Mononuclear cell (primary cell): Measurements from ENCODE around the gene LYPD6B. TPM values are rescaled to one million over a fixed set of nuclear protein-coding genes. Genes with fewer than 3 reads are reported as not detected.

Experiments
- H3K27me3 ChIP-seq: 2 replicates; pipeline ENCODE4 v1.6.0; 2011; ENCODE audit warnings: low read length, control low read depth; ENCODE audit not compliant: insufficient read depth
- H3K4me1 ChIP-seq: 2 replicates; pipeline ENCODE4 v1.5.1; 2011; ENCODE audit warnings: mild to moderate bottlenecking, low read length, control low read depth; ENCODE audit not compliant: insufficient read depth
- H3K4me3 ChIP-seq: 2 replicates; pipeline ENCODE4 v1.5.1; 2011; ENCODE audit warnings: mild to moderate bottlenecking, low read length, moderate library complexity
- H3K9me3 ChIP-seq: 2 replicates; pipeline ENCODE4 v1.5.1; 2011; ENCODE audit warnings: low read depth, mild to moderate bottlenecking, control low read depth, low read length
- total RNA-seq: library from RNA; depleted of rRNA; stranded (reverse); fragments of >200 nt; gene quantifications from one replicate; pipeline ENCODE4 v1.2.3, GENCODE V29; 2012

Gene LYPD6B
- total RNA-seq, 1 donor: not detected

DNA sequence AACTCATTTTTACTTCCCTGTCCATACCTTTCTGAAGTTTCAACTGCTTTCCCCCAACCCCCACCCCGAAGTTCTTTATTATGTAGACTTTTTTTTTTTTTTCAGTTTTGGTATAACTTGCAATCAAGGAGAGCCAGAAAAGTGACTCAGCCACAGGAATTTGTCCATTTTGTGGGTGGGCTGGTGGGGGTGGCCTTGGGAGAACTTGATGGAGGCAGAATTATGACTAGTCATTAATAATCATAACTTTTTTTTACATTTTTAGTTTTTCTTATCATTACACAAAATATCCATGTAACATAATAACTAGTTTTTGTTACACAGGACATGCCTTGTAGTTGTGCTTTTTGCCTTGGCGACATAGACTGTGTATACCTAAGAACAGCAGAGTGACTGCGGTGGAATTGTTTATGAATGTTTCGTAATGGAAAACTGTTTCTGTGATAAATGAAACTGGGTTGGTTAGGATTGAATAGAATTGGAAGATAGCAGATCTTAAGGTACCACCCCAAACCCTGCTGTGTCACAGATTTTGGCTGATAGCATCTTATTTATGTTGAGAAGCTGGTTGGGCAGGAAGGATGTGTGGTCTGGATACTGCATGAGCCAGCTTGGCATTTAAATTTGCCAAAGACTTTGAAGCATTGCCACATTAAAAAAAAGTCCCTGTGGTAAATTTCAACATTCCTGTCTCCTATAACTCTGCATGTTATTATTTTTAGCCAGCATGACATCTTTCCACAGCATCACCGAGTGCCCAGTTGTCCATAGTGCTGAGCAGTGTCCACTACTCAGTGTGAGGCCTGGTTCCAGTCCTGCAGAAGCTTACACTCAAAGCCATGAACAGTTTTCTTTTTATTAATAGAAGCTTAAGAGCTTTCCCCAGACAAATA, 30.7 kb downstream of the LYPD6B start:
- peaks cover 3% of the 10 kb centered on the region for H3K4me1 ChIP-seq
- H3K27me3 ChIP-seq: peaks cover 3% of the 10 kb centered on the region
- no peaks in the 10 kb centered on the region for H3K9me3 ChIP-seq
- H3K4me3 ChIP-seq: no peak overlapping the region

DNA sequence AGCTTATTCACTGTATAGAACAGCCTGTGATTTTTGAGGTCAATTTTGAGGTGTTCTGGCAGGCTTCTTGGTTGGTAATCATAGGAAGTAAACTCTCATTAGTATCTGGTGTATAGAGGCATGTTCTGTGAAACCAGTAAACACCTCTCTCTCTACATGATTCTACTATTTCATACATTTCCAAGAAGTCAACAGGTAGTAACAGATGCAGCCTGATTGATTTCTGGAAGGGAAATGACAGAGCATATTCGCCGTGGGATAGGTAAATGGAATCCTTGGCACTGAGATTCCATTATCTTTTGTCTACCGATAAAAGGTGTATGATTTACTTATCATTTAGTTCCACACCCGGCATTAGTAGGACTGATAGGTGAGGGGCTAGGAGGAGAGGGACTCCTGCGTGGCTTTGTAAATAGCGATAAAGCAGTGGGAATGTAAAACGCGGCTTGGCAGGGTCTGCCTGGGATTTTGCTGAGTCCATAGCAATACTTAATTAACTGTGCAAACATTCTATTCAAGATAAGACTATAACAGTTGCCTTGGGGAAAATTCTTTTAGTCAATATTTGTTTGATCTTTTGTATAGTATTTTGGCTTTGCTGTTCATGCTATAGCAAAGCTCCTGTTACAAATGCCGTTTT, 32.3 kb downstream of the LYPD6B start:
- no peaks in the 10 kb centered on the region for H3K9me3 ChIP-seq
- peaks cover 3% of the 10 kb centered on the region for H3K4me1 ChIP-seq
- H3K27me3 ChIP-seq: peaks cover 3% of the 10 kb centered on the region
- H3K4me3 ChIP-seq: no peak overlapping the region

DNA sequence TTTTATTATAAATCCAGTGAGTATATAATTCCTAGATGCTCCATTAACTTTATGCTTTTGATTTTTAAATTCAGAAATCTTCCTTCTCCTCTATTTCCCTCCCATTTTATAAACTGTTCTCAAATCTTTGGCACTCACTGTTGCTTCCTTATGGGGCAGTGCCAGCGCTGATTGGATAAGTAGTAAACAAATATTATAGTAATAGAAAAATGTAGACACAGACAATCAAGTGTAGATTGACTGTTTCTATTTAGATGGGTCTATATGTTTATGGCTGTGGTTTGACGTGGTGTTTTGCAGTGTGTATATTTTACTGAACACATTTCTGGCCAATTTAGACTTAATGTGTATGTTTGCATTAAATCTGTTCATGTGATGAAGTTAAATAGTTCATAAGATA, 36.6 kb downstream of the LYPD6B start:
- no peaks in the 10 kb centered on the region for H3K9me3 ChIP-seq
- no peaks in the 10 kb centered on the region for H3K27me3 ChIP-seq
- H3K4me3 ChIP-seq: no peak overlapping the region
- no peaks in the 10 kb centered on the region for H3K4me1 ChIP-seq

DNA sequence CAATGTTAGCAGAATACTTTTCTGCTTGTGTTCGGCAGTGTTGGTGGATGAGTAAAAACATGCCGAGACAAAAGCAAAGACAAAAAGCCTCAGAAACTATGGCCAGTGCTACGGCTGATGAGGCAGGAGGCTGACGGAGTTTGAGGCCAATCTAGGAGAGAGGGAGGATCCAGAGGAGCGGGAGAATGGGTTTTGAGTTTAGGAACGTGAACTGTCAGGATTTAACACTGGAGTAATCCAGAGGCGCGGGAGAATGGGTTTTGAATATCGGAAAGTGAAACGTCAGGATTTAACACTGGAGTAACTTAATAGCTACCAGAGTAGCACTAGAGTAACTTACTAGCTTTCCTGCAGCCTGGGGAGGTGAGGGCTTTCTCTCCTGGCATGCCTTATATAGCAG, 37.4 kb downstream of the LYPD6B start:
- Histone ChIP-seq H3K4me3 (no peak overlapping the region), H3K4me1 (no peaks in the 10 kb centered on the region), H3K9me3 (no peaks in the 10 kb centered on the region), H3K27me3 (no peaks in the 10 kb centered on the region)

DNA sequence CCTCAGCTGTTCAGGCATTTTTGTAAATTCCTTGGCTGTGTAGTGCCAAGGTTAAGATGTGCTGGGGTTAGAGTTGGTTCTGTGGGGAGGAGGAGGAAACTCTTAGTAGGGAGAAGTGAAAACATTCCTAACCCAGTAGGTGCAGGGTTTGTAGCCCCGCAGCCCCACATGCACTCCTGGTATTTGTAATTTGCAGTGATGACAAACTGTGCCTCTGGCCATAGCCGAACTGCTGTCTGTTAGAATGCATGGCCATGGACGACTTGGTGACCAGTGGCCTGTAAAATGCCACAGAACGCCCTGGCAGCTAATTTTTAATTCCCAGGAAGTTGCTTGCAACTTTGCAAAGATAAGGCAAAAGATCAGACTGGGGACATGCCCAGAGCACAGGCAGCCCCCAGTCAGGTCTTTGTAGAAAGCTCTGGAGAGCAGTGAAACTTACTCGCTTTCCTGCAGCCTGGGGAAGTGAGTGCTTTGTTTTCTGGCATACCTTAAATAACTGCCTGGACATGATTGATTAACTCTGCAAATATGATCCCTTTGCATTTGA, 38.4 kb downstream of the LYPD6B start:
- Histone ChIP-seq H3K4me3 (no peak overlapping the region), H3K4me1 (peaks cover 2% of the 10 kb centered on the region), H3K9me3 (no peaks in the 10 kb centered on the region), H3K27me3 (no peaks in the 10 kb centered on the region)

DNA sequence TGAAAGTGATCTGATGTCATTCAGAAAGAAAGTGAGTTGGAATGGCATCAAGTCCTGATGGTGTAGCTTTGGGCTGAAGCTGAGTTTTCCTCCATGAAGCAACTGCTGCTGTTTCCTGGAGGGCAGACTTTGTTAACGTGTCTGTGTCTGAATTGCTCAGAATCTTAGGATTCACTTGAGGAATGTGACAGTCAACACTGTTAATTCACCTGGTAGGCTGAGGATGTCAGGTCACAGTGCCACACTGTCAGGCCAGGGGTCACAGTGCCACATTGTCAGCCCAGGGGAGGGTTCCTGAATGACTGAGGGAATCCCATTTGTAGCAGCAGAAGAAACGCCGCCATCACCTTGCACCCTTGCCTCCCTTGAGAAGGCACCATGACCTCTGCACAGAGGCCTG, 39.4 kb downstream of the LYPD6B start:
- Histone ChIP-seq H3K27me3 (no peaks in the 10 kb centered on the region), H3K4me1 (peaks cover 11% of the 10 kb centered on the region), H3K4me3 (no peak overlapping the region), H3K9me3 (no peaks in the 10 kb centered on the region)

DNA sequence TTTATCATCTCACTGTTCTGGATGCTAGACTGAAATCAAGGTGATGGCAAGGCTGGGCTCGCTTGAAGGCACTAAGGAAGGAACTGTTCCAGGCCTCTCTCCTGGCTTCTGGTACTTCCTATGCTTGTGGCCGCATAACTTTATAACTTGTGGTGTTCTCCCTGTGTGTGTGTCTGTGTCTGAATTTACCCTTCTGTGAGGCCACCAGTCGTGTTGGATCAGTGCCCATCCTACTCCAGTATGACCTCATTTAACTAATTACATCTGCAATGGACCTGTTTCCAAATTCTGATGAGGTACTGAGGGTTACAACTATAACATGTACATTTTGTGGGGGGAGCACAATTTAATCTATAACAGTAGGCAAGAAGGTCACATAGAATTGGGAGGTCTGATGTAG, 41.6 kb downstream of the LYPD6B start:
- H3K9me3 ChIP-seq: no peaks in the 10 kb centered on the region
- H3K4me3 ChIP-seq: no peak overlapping the region
- peaks cover 30% of the 10 kb centered on the region for H3K4me1 ChIP-seq
- H3K27me3 ChIP-seq: no peaks in the 10 kb centered on the region

DNA sequence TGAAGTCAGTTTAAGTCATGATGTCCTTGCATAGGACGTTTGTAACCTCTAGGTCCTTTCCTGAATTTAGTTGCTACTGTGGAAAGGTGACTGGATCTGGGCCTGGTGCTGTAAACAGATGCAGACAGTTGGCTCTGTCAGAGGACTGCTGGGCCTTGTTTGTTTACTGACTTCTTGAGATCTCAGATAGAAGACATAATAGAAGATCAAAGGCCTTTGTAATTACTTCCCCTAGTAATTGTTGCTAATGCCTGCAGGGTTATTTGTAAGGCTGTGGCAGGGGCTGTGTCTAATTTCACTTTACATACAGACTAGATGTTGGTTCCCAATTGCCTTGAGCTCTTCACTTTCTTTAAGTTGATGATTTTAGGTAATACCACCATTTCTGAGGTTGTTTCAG, 42.5 kb downstream of the LYPD6B start:
- peaks cover 37% of the 10 kb centered on the region for H3K4me1 ChIP-seq
- no peaks in the 10 kb centered on the region for H3K27me3 ChIP-seq
- H3K9me3 ChIP-seq: no peaks in the 10 kb centered on the region
- no peak overlapping the region for H3K4me3 ChIP-seq

DNA sequence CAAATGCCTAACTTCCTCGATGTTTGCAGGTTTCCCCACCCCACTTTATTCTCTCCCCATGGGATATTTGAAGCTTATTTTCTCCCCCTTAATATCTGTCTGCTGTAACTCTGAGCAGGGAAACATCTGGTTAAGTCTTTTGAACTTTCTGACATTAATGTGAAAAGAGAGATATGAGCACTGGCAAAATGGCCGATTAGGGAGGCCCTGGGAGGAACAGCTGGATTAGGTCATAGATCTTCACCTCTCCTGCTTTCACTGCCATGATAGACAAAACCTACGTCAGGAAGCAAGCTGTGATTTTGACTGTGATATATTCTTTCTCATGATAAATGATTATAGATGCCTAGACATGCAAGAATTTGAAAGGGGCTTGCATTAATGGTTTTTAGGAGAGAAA, 43.6 kb downstream of the LYPD6B start:
- Histone ChIP-seq H3K4me3 (no peak overlapping the region), H3K9me3 (no peaks in the 10 kb centered on the region), H3K4me1 (peaks cover 44% of the 10 kb centered on the region), H3K27me3 (no peaks in the 10 kb centered on the region)

DNA sequence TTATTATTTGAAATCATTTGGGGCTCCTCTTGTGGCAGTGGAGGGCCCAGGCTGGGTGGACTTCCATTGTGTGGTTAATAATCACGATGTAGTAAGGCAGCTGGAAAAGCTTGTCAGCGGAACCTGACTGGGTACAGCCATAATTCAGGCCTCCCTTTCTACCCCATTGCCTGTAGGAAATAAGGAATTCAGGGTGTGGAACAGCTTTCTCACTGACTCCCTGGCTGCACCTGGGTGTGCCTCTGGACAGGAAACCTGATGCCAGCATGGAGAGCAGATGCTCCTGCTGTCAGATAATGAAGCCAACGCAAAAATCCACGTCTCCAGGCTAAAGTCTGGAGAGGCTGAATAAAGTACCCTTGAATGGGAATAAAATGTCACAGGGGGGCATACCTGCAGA, 44.2 kb downstream of the LYPD6B start:
- H3K4me1 ChIP-seq: peaks cover 44% of the 10 kb centered on the region
- H3K9me3 ChIP-seq: no peaks in the 10 kb centered on the region
- H3K4me3 ChIP-seq: no peak overlapping the region
- no peaks in the 10 kb centered on the region for H3K27me3 ChIP-seq

DNA sequence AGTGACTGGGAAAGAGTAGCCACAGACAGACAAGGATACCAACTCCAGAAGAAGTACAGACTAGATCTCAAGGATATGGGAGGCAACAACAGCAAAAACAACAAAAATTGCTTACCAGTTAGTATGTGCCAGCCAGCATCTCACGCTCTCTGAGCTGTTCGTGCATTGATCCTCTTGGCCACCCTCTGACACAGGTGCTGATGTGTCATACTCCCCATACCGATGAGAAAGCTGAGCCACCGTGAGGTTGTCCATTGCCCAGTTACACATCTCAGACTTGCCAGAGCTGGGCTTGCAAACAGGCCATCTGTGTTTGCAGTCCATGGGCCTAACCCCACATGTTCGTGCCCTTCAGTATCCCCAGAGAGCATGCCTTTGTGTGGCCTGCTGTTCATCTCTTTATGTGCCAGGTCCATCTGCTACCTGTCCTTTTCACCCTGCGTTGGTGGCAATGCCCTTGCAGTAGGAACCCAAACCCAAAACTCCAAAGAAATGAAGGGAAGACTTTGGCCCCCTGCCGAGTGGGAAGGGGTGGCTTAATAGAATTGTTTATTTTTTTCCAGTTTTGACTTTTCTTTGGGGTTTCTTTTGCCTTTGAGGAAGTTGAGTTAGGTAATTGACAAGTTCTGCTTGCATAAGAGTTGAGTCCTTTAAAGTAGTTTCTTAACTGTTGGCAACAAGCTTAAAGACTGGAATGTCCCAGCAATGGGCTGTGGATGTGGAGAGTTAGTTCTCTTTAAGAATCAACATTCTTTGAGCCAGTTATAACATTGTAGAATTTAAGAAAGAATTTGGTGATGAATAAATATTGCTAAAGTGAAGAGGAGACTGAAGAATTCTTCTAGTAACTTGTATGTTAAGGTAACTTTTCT, 46.7 kb downstream of the LYPD6B start:
- H3K9me3 ChIP-seq: no peaks in the 10 kb centered on the region
- H3K4me1 ChIP-seq: peaks cover 50% of the 10 kb centered on the region
- no peaks in the 10 kb centered on the region for H3K27me3 ChIP-seq
- no peak overlapping the region for H3K4me3 ChIP-seq

DNA sequence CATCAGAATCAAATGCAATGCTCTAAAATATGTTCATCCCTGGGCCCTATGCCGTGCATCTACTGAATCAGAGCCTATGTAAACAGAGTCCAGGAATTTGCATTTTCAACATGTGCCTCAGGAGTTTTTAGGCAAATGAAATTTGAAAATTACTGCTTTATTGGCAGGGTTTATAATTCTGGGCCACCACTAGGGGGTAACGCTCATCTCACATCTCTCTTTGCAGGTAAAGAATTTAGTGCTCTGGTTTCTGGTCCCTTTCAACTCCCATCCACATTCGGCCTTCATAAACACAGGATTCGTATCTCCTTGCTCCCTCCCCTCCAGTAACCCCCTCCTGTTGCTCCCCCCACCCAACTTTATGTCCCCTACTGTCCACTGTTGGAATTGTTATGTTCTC, 49.3 kb downstream of the LYPD6B start:
- Histone ChIP-seq H3K9me3 (no peaks in the 10 kb centered on the region), H3K27me3 (peaks cover 3% of the 10 kb centered on the region), H3K4me3 (no peak overlapping the region), H3K4me1 (peaks cover 40% of the 10 kb centered on the region)

DNA sequence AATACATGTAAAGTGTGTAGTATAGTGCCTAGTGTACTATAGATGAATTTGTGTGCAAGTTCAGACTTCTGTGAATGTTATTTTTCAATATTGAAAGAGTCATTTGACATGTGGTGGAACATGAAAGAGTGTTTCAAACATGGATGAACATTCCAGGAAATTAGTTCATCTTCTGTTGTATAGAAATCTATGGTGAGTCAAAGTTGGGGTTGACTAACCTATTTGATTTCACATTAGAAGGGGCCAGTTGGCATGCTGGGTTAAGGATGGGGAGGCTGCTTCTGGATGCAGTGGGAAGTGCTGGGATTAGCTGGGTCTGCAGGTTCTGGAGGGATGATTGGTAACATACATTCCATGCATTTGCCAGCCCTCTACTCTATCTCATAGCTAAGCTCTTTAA, 50.6 kb downstream of the LYPD6B start:
- peaks cover 3% of the 10 kb centered on the region for H3K27me3 ChIP-seq
- no peak overlapping the region for H3K4me3 ChIP-seq
- peaks cover 31% of the 10 kb centered on the region for H3K4me1 ChIP-seq
- no peaks in the 10 kb centered on the region for H3K9me3 ChIP-seq

DNA sequence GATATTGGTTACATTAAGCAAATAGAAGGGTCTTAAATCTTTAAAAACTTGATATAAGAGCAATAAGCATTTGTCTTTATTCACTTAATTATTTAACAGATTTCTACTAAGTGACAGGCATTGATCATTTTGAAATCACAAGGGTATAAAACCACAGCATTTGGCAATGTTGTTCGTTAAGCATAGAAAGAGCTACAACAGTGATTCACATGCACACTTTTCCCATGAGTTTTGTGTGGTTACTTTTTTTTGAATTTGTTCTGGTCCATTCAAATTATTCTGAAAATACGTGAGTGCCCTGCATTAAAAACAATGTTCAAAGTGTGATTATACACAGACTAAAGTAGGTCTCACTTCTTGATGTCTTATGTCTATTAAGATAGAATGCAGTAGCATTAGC, 52.2 kb downstream of the LYPD6B start:
- peaks cover 16% of the 10 kb centered on the region for H3K4me1 ChIP-seq
- H3K4me3 ChIP-seq: no peak overlapping the region
- H3K9me3 ChIP-seq: no peaks in the 10 kb centered on the region
- H3K27me3 ChIP-seq: peaks cover 3% of the 10 kb centered on the region

DNA sequence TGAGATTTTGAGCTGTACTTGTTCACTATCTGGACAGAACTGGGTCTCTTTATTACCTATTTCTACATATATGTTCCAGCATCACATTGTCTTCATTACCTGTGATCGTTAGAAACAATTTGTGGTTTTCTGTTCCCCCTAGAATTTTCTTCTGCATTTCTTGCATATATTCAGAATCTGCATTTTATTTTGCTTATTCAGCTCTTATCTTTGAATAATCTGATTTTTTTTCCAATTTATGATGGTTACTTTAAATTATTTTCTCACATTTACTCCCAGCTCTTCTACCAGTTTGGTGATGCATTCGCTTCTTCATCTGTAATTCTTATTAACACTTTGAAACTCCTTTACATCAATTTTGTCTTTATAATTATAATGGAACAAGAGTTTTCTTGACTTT, 55.1 kb downstream of the LYPD6B start:
- Histone ChIP-seq H3K4me3 (no peak overlapping the region), H3K4me1 (peaks cover 3% of the 10 kb centered on the region), H3K9me3 (no peaks in the 10 kb centered on the region), H3K27me3 (peaks cover 3% of the 10 kb centered on the region)
